Activated T-cell treated with anti-CD3 and anti-CD28 coated beads for 4 hours (primary cell): ENCODE measurements around the gene TSC1.

Experiments
- DNase-seq: peaks from one replicate; pipeline ENCODE4 v3.0.0-alpha.2; 2020

Gene TSC1

GRCh38 chr9:132886334-132886725 lies 58.1 kb downstream of the TSC1 start:
- DNase-seq: no peak

GRCh38 chr9:132885720-132886333 lies 58.6 kb downstream of the TSC1 start:
- DNase-seq: no peak

GRCh38 chr9:132883349-132884294 lies 60.8 kb downstream of the TSC1 start:
- no peak for DNase-seq

GRCh38 chr9:132882616-132883015 lies 61.8 kb downstream of the TSC1 start:
- DNase-seq: no peak

- DNase-seq: no peak
Measured at GRCh38 chr9:132881826-132882225, 62.6 kb downstream of the TSC1 start.

- DNase-seq: no peak
Measured at GRCh38 chr9:132880324-132880661, 64.1 kb downstream of the TSC1 start.

GRCh38 chr9:132879457-132880323 lies 64.7 kb downstream of the TSC1 start:
- DNase-seq: no peak

- peak; percentile 17 for DNase-seq
Measured at GRCh38 chr9:132878695-132879456, 65.5 kb downstream of the TSC1 start, which contains the start of gene SPACA9. Gene SPACA9, plus strand, starts transcription at chr9:132878898. Its CDS starts 5,050 bp downstream, at chr9:132883948.

- DNase-seq: peak; percentile 66
Measured at GRCh38 chr9:132877824-132878694, 66.4 kb downstream of the TSC1 start, which contains the start of gene AK8. Gene AK8, minus strand, starts transcription at chr9:132878284. Its CDS starts 29 bp downstream, at chr9:132878255.

GRCh38 chr9:132877458-132877823 lies 67.0 kb downstream of the TSC1 start:
- no peak for DNase-seq

- DNase-seq: no peak
Measured at GRCh38 chr9:132876849-132877248, 67.6 kb downstream of the TSC1 start.

GRCh38 chr9:132875159-132875558 lies 69.3 kb downstream of the TSC1 start:
- DNase-seq: no peak

GRCh38 chr9:132873403-132873802 lies 71.0 kb downstream of the TSC1 start:
- DNase-seq: no peak

- no peak for DNase-seq
Measured at GRCh38 chr9:132869266-132869665, 75.2 kb downstream of the TSC1 start.

GRCh38 chr9:132866898-132867297 lies 77.5 kb downstream of the TSC1 start:
- no peak for DNase-seq

GRCh38 chr9:132864691-132865090 lies 79.7 kb downstream of the TSC1 start:
- DNase-seq: no peak

- DNase-seq: no peak
Measured at GRCh38 chr9:132864277-132864676, 80.1 kb downstream of the TSC1 start.

- no peak for DNase-seq
Measured at GRCh38 chr9:132863096-132863495, 81.3 kb downstream of the TSC1 start.

GRCh38 chr9:132862533-132862932 lies 81.9 kb downstream of the TSC1 start:
- DNase-seq: no peak

- DNase-seq: no peak
Measured at GRCh38 chr9:132861666-132862065, 82.8 kb downstream of the TSC1 start.

- no peak for DNase-seq
Measured at GRCh38 chr9:132858751-132859150, 85.7 kb downstream of the TSC1 start.
